ENCODE measurements around the gene FANK1. TPM values are rescaled to one million over a fixed set of nuclear protein-coding genes. Genes with fewer than 3 reads are reported as not detected.
"Not testable (repeated sequence)": the region's sequence is repeated elsewhere in the genome, so short reads cannot be mapped to it uniquely, and the experiment has no call there.

The FANK1 gene
- total RNA-seq, 1 donor from 2014 or later: 0.51 TPM

DNA sequence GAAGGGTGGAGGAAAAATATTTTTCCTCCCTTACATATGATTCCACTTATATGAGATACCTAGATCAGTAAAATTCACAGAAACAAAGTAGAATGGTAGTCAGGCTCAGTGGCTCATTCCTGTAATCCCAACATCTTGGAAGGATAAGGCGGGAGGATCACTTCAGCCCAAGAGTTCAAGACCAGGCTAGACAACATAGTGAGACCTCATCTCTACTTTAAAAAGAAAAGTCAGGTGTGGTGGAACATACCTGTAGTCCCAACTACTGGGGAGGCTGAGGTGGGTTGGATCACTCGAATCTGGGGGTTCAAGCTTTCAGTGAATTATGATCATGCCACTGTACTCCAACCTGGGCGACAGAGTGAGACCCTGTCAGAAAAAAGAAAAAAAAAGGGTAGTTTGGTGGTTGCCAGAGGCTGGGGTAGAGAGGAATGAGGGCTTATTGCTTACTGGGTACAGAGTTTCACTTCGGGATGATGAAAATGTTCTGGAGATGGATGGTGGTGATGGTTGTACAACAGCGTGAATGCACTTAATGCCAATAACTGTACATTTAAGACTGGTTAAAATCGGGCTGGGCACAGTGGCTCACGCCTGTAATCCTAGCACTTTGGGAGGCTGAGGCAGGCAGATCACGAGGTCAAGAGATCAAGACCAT, 21.5 kb downstream of the FANK1 start:
- ATAC-seq; intact Hi-C loops (cut with DNase I); DNase-seq (ENCODE audit: missing footprints): not testable (repeated sequence)

- intact Hi-C loops (cut with DNase I); DNase-seq (ENCODE audit: missing footprints); ATAC-seq: not testable (repeated sequence)
These were observed 25.4 kb downstream of the FANK1 start for GRCh38 chr10:125921643-125922306.

- intact Hi-C loops (cut with DNase I): no loop called here
These were observed 29.0 kb downstream of the FANK1 start for GRCh38 chr10:125925262-125925834.

DNA sequence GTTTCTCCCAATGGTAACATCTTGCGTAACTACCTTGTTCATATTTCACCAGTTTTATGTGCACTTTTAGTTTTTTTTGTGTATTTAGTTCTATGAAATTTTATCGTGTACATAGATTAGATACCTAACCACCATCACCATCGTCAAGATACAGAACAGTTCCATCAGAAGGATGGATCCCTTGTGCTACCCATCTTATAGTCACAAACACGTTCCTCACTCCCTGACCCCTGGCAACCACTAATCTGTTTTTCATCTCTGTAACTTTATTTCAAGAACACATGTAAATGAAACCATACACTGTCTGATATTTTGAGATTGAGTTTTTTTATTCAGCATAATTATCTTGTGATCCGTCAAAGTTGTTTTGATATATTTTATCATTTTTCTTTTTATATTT, 29.9 kb downstream of the FANK1 start:
- no peak for ATAC-seq
- intact Hi-C loops (cut with DNase I): no loop called here
- no peak for DNase-seq (ENCODE audit: missing footprints)

More at GRCh38 chr10:125925262-125925834, 29.0 kb downstream of the FANK1 start:
- DNase-seq (ENCODE audit: missing footprints) (no peak), ATAC-seq (no peak)

DNA sequence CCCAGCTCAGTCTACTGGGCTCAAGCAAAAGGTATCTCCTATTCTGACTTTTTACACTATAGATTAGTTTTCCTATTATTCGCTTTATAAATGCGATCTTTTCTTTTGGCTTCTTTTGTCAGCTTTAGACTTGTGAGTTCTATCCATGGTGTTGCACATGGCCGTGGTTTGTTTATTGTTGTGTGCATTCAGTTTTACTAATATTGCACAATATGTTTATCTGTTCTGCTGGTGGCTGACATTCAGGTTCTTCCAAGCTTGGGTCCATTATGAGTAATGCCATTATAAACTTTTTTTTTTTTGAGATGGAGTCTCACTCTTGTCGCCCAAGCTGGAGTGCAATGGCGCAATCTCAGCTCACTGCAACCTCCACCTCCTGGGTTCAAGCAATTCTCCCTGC, 30.9 kb downstream of the FANK1 start:
- DNase-seq (ENCODE audit: missing footprints); intact Hi-C loops (cut with DNase I); ATAC-seq: not testable (repeated sequence)

DNA sequence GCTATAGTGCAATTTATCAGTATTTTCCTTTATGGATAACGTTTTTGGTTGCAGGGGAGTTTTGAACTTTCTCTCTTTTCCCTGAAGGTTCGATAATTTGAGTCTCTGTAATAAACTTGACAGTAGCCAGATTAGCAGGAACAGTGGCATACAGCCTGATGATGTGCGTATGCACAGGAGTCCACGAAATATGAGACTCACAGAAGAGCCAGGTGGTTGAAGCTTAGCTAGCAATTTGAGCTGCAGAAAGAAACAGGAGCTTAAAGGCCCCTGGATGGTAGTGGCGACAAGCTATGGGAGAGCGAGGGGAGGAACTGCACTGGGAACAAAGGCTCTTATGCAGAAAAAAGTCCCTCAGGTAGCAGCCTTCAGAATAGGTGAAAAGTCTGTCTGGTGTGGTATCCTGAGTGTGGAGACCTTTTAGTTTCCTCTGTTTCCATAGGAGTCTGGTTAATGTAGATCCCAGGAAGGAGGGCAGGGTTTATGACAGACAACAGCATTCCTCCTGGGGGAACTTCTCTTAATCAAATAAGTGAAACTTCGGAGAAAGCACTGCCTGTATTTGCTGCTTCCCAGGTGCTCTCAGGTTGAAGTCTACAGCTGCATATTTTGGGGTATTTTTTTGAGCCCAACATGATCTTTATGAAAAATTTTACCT, 32.7 kb downstream of the FANK1 start:
- ATAC-seq: no peak
- DNase-seq (ENCODE audit: missing footprints): no peak
- intact Hi-C loops (cut with DNase I): no loop called here

- intact Hi-C loops (cut with DNase I): no loop called here
- ATAC-seq (no peak), DNase-seq (ENCODE audit: missing footprints) (no peak)
These were observed 33.3 kb downstream of the FANK1 start for GRCh38 chr10:125929618-125930017.

GRCh38 chr10:125933693-125934092, 37.3 kb downstream of the FANK1 start:
- DNase-seq (ENCODE audit: missing footprints) (no peak), ATAC-seq (no peak)
- intact Hi-C loops (cut with DNase I): no loop called here

GRCh38 chr10:125936331-125936730, 40.0 kb downstream of the FANK1 start:
- intact Hi-C loops (cut with DNase I): no loop called here
- DNase-seq (ENCODE audit: missing footprints) (no peak), ATAC-seq (no peak)

DNA sequence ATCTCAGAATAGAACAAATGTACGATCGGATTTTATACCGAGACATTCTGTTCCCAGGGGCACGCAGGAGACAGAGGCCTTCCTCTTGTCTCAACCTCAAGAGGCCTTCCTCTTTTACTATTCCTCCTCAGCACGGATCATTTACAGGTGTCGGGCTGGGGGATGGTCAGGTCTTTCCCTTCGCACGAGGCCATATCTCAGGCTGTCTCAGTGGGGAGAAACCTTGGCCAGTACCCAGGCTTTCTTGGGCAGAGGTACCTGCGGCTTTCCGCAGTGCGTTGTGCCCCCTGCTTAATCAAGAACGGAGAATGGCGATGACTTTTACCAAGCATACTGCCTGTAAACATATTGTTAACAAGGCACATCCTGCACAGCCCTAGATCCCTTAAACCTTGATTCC, 44.2 kb downstream of the FANK1 start:
- intact Hi-C loops (cut with DNase I): no loop called here
- DNase-seq (ENCODE audit: missing footprints): no peak
- ATAC-seq: no peak

GRCh38 chr10:125951290-125951689, 54.9 kb downstream of the FANK1 start:
- ATAC-seq (no peak), DNase-seq (ENCODE audit: missing footprints) (no peak)
- intact Hi-C loops (cut with DNase I): no loop called here

DNA sequence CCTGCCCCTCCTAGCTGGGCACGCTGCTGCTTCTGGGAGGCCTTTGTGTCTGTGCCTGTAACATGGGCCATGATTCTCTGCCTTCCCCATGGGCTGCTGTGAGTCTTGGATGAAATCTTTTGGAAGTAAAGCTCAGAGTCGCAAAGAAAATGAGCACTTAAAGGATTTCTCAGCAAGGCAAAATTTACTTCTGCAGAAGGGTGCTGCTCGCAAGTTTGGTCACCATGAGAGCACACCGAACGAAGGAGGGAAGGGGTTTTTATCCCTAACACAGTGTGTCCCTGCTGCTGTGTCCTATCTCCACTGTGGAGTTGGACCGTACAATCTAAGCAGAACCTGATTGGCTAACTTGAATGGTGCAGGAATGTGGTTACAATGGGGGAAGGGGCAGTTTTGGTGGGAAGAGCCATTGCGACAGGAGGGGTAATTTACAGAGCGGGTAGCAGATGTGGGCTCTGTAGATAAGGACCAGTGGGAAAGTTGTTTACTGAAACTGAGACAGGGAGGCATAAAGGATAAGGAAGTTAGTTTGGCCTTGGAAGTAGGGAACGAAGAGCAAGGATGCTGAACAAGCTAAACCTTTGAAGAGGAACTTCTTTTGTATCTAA, 57.5 kb downstream of the FANK1 start:
- intact Hi-C loops (cut with DNase I): no loop called here
- no peak for DNase-seq (ENCODE audit: missing footprints)
- no peak for ATAC-seq

- no peak for ATAC-seq
- intact Hi-C loops (cut with DNase I): no loop called here
These were observed 59.4 kb downstream of the FANK1 start for GRCh38 chr10:125955766-125956165.

DNA sequence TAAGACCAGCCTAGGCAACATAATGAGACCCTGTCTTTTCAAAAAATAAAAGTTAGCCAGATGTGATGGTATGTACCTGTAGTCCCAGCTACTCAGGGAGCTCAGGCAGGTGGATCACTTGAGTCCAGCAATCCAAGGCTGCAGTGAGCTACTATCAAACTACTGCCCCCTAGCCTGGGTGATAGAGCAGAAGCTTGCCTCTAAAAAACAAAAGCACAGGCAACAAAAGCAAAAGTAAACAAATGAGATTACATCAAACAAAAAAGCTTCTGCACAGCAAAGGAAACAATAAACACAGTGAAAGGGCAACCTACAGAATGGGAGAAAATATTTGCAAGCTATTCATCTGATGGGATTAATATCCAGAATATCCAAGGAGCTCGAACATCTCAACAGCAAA, 65.4 kb downstream of the FANK1 start:
- no peak for ATAC-seq
- no peak for DNase-seq (ENCODE audit: missing footprints)

More at GRCh38 chr10:125955766-125956165, 59.4 kb downstream of the FANK1 start:
- DNase-seq (ENCODE audit: missing footprints): no peak

GRCh38 chr10:125962200-125962599, 65.8 kb downstream of the FANK1 start:
- no peak for ATAC-seq
- intact Hi-C loops (cut with DNase I): no loop called here
- DNase-seq (ENCODE audit: missing footprints): no peak

More for the DNA sequence above, 65.4 kb downstream of the FANK1 start:
- intact Hi-C loops (cut with DNase I): no loop called here

DNA sequence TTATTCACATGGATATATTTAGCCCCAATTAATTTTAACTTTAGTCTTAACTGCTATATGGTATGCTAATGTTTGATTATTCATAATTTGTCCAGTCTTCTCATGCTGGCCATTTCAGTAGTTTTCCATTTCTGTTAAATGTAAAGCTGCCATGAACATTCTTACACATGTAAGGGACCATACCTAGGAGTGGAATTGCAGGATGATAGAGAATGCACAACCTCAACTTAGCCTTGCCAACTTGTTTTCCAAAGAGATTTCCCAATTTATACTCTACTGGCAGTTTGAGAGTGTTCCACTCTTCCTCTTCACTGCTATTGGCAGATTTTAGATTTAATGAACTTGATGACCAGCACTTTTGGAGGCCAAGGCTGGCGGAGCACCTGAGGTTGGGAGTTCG, 68.2 kb downstream of the FANK1 start:
- intact Hi-C loops (cut with DNase I): no loop called here
- no peak for ATAC-seq

DNA sequence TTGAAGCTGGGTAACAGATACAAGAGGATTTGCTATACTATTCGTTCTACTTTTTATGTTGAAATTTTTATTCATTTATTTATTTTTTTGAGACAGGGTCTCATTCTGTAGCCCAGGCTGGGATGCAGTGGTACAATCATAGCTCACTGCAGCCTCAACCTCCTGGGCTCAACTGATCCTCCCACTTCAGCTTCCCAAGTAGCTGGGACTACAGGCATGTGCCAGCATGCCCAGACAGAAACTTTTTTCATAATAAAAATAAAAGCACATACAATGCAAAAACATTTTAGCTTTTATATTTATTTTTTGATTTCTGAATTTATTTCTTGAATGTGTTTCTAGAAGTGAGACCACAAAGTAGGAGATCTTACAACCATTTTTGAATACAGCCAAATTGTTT, 71.2 kb downstream of the FANK1 start:
- DNase-seq (ENCODE audit: missing footprints) (no peak), ATAC-seq (no peak)
- intact Hi-C loops (cut with DNase I): no loop called here

More for the DNA sequence above, 68.2 kb downstream of the FANK1 start:
- no peak for DNase-seq (ENCODE audit: missing footprints)

DNA sequence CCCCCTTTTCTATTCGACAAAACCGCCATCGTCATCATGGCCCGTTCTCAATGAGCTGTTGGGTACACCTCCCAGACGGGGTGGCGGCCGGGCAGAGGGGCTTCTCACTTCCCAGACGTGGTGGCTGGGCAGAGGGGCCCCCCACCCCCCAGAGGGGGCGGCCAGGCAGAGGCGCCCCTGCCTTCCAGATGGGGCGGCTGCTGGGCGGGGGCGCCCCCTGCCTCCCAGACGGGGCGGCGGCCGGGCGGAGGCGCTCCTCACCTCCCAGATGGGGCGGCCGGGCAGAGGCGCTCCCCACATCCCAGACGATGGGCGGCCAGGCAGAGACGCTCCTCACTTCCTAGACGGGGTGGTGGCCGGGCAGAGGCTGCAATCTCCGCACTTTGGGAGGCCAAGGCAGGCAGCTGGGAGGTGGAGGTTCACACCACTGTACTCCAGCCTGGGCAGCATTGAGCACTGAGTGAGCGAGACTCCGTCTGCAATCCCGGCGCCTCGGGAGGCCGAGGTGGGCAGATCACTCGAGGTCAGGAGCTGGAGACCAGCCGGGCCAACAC, 73.8 kb downstream of the FANK1 start:
- DNase-seq (ENCODE audit: missing footprints); intact Hi-C loops (cut with DNase I); ATAC-seq: not testable (repeated sequence)
